ENCODE measurements around the gene RAD51B.

Gene RAD51B

DNA sequence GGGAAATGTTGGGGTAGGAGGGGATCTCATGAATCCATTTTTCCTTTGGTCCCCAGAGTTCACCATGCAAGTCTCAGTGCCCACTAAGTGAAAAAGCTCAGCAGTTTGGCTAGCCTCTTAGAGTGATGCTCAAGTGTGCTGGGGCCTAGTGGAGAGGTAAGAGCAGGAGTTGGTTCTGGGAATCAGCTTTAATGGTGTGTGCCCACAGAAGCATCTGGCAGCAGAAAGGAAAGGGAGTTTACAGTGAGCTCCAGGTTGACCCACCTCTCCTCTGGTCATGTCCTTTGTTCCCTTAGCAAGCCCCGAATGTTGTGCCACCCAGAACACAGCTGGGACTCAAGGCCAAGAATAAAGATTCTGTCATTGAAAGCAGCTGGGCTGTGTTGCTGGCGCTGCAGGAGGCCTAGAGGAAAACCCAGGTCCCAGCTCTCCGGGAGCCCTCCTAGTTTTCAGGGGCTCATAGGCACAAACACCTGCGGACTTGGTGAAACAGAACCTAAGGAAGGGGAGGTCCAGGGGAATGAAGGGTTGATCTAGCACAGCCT is 652.5 kb downstream of the RAD51B start:
- in situ Hi-C loops (cut with MboI; ENCODE audit: low pct_unique_long_range_greater_than_20kb, low sequenced_read_pairs), result no loop called here
- DNase-seq, result no peak

DNA sequence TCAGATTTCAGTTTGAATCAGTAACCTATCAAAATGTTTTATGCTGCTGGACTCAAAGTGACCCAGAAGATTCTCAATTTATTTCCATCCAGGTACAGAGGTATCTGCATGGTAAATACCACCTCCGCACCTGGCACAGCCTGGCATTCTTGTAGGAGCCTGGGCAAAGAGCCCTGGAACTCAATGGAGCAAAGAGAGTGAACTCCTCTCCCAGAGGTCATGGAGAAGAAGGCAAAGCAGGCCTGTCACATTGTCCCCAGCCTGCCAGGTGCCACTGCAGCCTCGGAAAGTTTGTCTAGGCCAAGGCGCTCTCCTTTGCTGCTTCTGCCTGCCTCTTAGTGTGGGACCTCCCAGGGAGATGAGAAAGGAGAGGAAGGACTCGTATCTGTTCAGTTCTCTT is 653.5 kb downstream of the RAD51B start:
- DNase-seq, result no peak
- in situ Hi-C loops (cut with MboI; ENCODE audit: low pct_unique_long_range_greater_than_20kb, low sequenced_read_pairs), result no loop called here

DNA sequence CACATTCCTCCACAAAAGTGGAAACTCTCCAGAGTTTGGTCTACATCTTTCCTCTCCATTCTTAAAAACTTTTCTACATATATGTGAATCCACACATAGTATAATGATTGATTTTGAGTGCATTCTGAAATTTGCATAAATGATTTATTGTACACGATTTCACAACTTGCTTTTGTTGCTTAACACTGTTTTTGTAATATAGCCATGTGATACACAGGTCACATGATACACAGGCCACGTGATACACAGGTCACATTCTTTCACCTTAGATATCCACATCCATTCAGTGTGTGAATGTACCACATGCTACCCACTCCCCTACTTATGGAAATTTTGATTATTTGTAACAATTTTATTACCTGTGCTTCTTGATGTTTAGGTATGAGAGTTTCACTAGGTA is 654.2 kb downstream of the RAD51B start:
- in situ Hi-C loops (cut with MboI; ENCODE audit: low pct_unique_long_range_greater_than_20kb, low sequenced_read_pairs), result no loop called here
- no peak for DNase-seq

DNA sequence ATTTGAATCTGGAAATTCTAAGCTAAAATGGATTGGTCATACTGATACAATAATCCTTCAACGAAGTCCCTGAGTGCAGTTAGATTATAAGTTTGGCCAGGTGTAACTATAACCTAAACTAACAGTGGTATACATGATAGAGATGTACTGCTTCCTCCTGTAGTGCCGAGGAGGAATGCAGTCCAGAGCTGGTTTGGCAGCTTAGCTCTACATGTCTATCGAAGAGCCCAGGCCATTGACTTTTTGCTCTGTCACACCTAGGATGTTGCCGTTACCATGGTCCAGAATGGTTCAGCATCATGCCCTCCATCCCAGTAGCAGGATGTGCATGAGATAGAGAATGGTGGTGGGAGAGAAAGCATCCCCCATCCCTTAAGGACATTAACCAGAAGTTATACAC is 655.2 kb downstream of the RAD51B start:
- in situ Hi-C loops (cut with MboI; ENCODE audit: low pct_unique_long_range_greater_than_20kb, low sequenced_read_pairs), result no loop called here
- DNase-seq, result no peak

DNA sequence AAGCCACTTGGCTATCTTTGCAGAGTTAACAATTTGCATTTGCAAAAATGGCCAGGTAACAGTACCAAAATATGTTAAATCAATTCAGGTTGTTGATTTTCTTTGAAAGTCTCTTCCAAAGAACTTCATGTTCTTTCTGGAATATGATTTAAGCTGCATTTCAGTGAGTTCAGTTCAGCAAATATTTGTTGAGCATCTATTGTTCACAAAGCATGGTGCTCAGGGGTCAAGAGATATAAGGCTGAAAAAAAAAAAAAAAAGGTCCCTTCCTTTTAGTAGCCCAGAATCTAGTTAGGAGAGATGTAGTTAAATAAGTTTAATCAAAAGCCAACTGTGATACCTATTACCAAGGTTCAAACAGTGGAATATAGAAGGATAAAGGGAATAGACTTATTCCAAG is 656.2 kb downstream of the RAD51B start:
- in situ Hi-C loops (cut with MboI; ENCODE audit: low pct_unique_long_range_greater_than_20kb, low sequenced_read_pairs), result no loop called here
- no peak for DNase-seq

DNA sequence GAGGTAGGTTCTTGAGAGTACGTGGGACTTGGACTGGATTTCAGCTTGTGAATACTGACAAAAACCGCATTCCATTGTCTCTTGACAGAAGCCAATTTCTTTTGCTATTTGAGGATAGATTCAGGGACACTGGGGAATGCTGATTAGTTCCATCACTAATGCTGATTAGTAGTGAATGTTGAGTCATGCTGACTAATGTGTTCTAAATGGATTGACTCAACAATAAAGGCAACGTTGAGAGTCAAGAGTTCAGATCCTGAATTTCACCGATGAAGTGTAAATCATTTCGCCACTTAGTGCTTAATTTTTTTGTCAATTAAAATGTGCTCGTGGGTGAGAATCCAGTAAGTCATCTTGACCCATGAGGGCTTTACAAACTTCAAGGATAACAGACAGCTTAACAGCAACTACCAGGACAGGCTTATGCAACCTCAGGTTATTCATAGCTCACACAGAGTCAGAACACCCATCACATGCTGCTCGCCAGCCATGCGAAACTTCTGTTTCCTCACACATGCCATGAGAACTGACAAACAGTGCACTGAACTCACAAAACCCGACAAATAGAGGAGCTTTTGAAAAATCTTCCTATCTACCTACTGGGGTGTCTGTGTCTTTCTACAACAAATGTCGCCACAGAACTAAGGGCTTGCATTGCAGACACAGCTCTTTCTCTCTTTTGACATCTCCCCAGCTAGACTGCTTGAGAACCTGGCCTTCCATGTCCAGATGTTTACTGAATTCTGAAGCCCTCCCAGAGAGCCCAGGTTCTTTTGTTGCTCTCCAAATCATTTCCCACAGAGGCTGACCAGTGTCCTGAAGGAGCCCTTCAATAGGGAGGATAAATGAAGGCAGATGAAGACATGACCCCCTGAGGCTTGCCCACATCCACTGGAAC is 656.9 kb downstream of the RAD51B start:
- in situ Hi-C loops (cut with MboI; ENCODE audit: low pct_unique_long_range_greater_than_20kb, low sequenced_read_pairs), result no loop called here
- DNase-seq, result peak; percentile 28

DNA sequence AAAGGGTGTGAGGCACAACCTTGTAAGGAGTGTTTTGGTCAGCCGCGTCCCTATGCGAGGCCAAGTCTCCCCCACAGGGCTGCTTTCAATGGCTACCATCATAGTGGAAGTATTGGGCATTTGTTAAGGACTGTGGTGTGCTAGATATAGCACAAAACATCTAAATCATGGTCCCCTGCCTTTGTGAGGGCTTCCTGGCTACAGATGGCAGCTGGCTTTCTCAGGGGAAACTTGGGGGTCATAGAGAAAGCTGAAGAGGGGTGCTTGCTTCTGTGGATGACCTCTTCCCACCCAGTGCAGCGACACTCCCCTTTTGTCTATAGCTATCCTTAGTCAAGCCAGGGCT is 657.5 kb downstream of the RAD51B start:
- no peak for DNase-seq
- in situ Hi-C loops (cut with MboI; ENCODE audit: low pct_unique_long_range_greater_than_20kb, low sequenced_read_pairs), result no loop called here

DNA sequence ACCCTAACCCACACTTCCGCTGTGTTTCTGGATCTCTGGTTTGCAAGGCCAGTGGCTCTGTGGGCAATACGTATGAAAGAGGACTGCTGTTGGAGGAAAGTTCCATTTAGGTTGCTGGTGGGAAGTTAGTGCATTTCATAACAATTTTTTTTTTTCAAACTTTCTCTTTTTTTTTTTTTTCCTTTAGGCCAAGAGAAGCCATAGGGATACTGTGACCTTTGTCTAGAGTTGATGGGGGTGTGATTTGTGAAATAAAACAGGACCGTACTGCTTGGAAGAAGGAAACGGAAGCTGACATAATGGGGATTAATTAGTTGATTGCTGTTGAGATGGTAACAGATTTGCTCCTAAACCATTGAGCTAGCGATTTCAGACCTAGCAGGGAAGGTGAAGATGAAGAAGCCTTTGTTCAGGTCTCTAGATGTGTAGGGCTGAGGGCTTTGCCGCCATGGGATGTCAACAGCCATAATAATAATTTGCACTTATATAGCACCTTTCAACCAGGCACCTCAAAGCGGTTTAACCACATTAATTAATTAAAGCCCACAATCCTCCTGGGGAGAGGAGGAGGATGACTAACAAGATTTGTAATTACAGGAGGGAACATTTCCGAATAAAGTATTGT is 658.0 kb downstream of the RAD51B start:
- in situ Hi-C loops (cut with MboI; ENCODE audit: low pct_unique_long_range_greater_than_20kb, low sequenced_read_pairs), result no loop called here
- DNase-seq, result no peak

DNA sequence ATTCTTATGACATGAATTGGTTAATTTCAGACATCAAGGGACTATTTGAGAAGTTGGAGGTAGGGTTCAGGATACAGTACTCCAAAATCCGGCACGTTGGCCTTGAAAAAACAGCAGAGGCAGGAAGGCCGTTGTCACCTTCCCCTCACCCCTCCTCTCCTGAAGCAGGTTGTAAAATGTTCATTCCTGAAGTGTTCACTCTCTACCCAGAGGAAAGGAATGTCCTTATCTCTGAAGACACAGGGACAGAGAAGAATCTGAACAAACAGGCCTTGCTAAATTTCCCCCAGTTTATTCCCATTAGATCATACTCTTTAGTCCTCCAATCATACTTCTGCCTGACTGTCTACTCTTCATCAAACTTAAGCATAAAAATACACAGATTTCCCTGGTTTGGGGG is 659.7 kb downstream of the RAD51B start:
- in situ Hi-C loops (cut with MboI; ENCODE audit: low pct_unique_long_range_greater_than_20kb, low sequenced_read_pairs), result no loop called here
- no peak for DNase-seq

DNA sequence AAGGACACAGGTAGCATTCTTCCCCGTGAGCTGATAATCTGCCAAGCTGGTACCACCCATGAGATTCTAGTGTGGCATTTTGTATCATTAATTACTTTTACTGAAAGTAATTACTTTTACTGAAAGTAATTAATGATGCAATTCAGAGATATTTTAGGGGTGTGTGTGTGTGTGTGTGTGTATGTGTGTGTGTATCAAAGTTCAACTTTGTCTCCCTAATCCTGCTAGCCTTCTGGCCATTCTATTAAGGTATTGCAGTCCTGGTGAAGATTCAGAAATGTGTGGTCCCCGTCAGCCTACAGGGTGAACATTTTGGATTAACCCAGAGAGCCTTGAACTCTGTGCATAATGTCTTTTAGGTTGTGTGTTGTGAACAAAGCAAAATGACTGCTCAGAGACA is 662.4 kb downstream of the RAD51B start:
- in situ Hi-C loops (cut with MboI; ENCODE audit: low pct_unique_long_range_greater_than_20kb, low sequenced_read_pairs), result no loop called here
- no peak for DNase-seq

DNA sequence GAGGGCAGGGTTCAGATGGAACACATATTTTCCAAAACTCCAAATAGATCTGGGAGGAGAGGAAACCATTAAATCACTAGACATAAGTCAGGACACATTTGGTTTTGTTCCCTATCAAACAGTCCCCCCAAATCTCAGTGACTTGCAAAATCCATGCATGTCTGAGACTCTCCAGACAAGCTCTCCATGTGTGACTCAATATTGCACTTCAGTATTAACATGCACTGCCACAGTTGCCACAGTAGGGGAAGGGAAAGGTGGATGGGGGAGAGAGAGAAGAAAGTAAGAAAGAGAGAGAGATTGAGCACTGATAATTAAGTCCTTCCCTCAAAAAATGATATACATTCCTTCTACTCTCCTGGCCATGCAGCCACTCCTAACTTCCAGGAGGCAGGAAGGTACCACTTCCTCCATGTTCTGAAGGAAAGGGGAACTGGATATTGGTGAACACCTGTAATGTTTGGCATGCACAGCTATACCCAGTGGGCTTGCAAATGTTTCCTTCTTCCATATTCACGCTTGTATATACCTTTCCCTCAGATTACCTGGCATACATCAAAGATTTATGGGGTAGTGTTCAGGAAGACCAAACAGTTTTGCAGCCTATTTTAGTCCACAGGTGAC is 663.3 kb downstream of the RAD51B start:
- in situ Hi-C loops (cut with MboI; ENCODE audit: low pct_unique_long_range_greater_than_20kb, low sequenced_read_pairs), result no loop called here
- DNase-seq, result no peak

DNA sequence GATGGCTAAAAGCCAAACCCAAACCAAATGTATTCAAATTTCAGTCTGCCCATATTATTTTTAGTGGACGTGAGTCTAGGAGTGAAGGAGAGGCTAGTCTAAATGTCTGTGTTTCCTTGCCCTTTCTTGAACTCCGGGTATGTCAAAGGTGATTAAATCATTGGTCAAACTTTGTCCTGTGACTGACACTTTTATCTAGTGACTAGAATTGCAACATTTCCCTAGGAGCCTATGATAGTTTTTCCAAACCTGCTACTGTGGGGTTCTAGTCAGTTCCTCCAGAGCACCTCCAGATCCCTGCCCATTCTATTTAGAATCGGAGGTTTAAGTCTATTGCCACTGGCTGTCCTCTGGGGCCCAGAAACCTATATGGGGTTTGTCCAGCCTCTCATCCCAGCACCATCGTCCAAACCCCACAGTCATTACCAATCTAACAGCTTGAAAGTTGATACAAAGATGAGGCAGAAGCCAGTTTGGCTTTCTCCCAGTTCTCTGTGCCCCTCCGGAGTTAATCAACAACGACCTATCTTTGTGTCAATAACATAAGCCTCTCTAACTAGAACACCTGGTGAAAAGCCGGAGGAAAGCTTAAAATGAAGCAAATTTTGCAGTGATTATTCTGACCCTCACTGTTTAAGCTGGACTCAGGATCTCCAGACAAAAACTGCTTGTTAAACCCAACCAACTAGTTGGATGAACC is 666.6 kb downstream of the RAD51B start:
- in situ Hi-C loops (cut with MboI; ENCODE audit: low pct_unique_long_range_greater_than_20kb, low sequenced_read_pairs), result no loop called here
- DNase-seq, result no peak

DNA sequence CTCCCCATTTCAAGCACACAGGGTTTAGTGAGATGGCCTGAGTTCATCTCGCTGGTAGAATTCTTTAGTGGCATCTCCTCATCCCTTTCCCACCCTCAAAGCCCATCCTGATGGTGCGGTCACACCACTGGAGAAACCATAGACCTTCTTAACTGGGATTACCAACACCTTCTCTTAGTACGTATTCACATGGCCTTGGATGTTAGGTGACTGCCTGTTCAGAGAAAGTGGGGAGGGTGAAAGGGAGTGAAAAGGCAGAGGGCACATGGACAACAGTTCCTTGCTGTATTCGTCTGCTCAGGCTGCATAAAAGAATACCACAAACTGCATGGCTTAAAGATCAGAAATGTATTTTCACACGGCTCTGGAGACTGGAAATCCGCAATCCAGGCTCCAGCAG is 667.2 kb downstream of the RAD51B start:
- in situ Hi-C loops (cut with MboI; ENCODE audit: low pct_unique_long_range_greater_than_20kb, low sequenced_read_pairs), result no loop called here
- DNase-seq, result no peak

DNA sequence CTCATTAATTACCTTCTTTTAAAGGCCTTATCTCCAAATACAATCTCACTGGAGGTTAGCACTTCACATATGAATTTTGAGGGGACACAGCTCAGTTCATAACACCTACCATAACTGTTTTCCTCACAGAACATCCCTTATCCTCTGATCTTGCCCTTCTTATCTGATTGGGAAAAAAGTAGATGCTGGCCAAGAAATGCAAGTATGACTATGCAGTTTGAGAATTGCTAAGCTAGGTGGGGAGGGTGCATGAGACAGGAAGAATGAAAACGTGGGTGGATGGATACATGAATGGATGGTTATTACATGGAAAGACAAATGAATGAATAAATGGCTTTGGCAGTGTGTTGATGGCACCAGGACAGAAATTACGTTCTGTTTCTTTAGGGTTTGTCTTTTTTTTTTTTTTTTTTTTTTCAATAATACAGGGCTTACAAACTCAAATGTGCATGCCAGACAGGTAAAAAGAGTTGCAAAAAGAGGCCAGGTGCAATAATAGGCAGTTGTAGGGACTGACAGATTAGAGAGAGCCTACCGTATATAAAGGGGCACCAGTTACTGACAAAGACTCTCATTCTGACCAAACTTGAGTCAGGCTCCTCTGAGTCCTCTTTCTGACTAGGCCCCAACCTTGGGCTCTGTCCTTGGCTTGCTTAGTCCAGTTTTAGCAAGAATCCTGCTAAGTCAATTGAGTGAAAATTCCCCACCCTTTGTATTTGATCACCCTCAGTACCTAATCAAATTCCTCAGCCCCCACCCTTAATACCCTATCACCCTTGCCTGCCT is 668.4 kb downstream of the RAD51B start:
- no peak for DNase-seq
- in situ Hi-C loops (cut with MboI; ENCODE audit: low pct_unique_long_range_greater_than_20kb, low sequenced_read_pairs), result no loop called here

DNA sequence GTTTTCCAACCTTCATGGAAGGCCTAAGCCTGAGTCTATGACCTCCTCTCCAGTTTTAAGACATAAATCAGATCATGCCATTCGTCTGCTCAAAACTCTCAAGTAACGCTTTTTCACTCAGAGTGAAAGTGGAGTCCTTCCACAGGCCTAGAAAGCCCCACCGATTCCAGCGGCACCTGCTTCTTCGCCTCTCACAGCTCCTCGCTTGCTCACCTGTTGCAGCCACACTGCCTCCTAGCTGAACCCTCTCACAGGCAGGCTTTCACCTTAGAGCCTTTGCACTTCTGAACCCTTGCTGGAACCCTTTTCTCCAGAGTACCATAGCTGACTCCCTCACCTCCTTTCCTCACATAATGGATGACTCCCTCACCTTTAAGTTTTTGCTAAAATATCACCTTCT is 672.2 kb downstream of the RAD51B start:
- DNase-seq, result no peak

DNA sequence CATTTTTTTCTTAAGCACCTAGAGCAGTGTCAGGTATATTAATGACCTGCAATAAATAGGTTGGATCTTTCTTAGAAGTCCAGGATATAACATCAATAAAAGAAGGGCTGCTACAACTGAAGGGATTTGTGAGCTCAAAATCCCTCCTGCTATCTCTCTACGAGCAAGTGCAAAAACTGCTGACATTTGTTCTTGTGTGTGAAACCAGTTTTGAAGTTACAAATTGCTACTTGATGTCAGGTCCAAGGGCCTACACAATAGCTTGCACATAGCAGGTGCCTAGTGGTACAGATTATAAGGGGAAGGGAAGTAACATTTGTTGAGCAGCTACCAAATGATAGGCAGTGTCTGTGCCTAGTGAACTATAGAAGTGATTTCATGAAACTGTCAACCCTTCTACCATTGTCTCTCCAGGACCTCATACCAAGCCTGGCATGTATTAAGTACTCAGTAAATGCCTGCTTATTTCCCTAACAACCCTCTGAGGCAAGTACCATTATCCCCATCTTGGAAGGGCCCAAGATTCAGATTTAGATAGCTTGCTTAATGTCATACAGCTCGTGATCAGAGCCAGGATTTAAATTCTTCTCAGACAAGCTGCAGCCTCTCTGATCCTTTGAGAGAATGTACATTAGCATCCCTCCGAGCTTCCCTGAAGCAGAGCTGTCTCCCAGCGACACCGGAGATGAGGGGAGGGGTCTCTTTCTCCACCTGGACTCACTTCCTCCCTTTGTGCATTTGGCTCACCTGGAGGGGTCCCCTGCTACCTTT is 673.0 kb downstream of the RAD51B start:
- in situ Hi-C loops (cut with MboI; ENCODE audit: low pct_unique_long_range_greater_than_20kb, low sequenced_read_pairs), result no loop called here
- DNase-seq, result no peak

More for the DNA sequence above, 672.2 kb downstream of the RAD51B start:
- in situ Hi-C loops (cut with MboI; ENCODE audit: low pct_unique_long_range_greater_than_20kb, low sequenced_read_pairs), result no loop called here

DNA sequence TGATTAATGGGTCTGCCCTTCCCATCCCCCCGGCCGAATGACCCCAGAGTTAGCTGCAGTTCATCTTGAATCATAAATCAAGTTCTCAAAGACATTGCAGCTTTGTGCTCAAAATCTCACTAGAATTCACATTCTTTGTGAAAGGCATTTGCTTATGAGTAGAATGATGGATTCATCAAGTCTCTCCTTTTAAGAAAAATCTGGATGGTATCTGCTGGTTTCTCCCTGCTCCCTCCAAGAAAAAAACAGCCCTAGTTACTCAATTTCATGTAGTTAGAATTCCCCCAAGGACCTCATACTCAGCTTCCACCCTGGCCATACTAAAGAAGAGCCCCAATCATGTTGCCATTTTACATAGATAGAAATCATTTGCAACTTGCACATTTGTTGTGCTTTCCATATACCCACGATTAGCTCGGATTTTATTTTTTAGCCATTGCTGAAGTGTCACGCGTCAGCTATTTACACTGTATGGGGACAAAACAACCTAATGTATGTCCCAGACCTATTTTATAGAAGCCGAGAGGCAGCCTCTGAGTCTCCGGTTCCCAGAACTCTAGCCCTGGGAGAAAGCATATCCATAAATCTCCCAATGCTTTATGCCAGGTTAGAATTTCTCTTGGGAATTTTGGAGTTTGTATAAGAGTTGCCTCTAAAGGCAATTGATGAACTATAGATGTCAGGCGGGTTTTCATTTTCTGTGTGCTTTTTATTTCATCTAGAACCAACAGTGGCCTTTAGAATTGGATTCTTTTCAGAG is 673.8 kb downstream of the RAD51B start:
- DNase-seq, result no peak
- in situ Hi-C loops (cut with MboI; ENCODE audit: low pct_unique_long_range_greater_than_20kb, low sequenced_read_pairs), result no loop called here
